HCEC 1CT (cell line): Measurements from ENCODE around the gene TSHZ3.

Experiments used
- DNase-seq: peaks from one replicate; pipeline ENCODE4 v3.0.0-alpha.2; 2017

Gene TSHZ3

GRCh38 chr19:31310432-31311133 is 38.7 kb downstream of the TSHZ3 start:
- no peak for DNase-seq

GRCh38 chr19:31308781-31309180 is 40.5 kb downstream of the TSHZ3 start:
- no peak for DNase-seq

GRCh38 chr19:31307071-31307669 is 42.1 kb downstream of the TSHZ3 start:
- no peak for DNase-seq

- DNase-seq = no peak
These were observed 43.1 kb downstream of the TSHZ3 start for GRCh38 chr19:31306006-31306753.

- DNase-seq = no peak
These were observed 44.4 kb downstream of the TSHZ3 start for GRCh38 chr19:31304831-31305312.

GRCh38 chr19:31303262-31303815 is 45.9 kb downstream of the TSHZ3 start:
- DNase-seq = no peak

GRCh38 chr19:31301306-31301980 is 47.8 kb downstream of the TSHZ3 start:
- DNase-seq = no peak

- no peak for DNase-seq
These were observed 48.8 kb downstream of the TSHZ3 start for GRCh38 chr19:31300422-31300821.

- no peak for DNase-seq
These were observed 49.6 kb downstream of the TSHZ3 start for GRCh38 chr19:31299665-31300064.

- DNase-seq = no peak
These were observed 51.2 kb downstream of the TSHZ3 start for GRCh38 chr19:31297991-31298390.

- no peak for DNase-seq
These were observed 52.4 kb downstream of the TSHZ3 start for GRCh38 chr19:31296741-31297390.

- DNase-seq = no peak
These were observed 55.0 kb downstream of the TSHZ3 start for GRCh38 chr19:31294189-31294588.

GRCh38 chr19:31292639-31293185 is 56.5 kb downstream of the TSHZ3 start:
- no peak for DNase-seq

- no peak for DNase-seq
These were observed 58.2 kb downstream of the TSHZ3 start for GRCh38 chr19:31290931-31291590.

GRCh38 chr19:31289976-31290375 is 59.3 kb downstream of the TSHZ3 start:
- no peak for DNase-seq

- DNase-seq = no peak
These were observed 59.8 kb downstream of the TSHZ3 start for GRCh38 chr19:31289381-31289880.

- no peak for DNase-seq
These were observed 62.7 kb downstream of the TSHZ3 start for GRCh38 chr19:31286491-31286890.

- DNase-seq = peak; percentile 2
These were observed 63.5 kb downstream of the TSHZ3 start for GRCh38 chr19:31285744-31286143.

GRCh38 chr19:31284621-31285020 is 64.6 kb downstream of the TSHZ3 start:
- DNase-seq = no peak

- DNase-seq = no peak
These were observed 65.5 kb downstream of the TSHZ3 start for GRCh38 chr19:31283701-31284100.

- no peak for DNase-seq
These were observed 66.9 kb downstream of the TSHZ3 start for GRCh38 chr19:31282346-31282745.
